GM19328 (cell line): Measurements from ENCODE around the gene UGP2.
"Not testable (repeated sequence)": the region's sequence is repeated elsewhere in the genome, so short reads cannot be mapped to it uniquely, and the experiment has no call there.

Source experiments
- ATAC-seq: cut with Tn5 transposase; IDR thresholded peaks from one replicate; pipeline ENCODE4 v1.9.1; 2021; ENCODE audit warnings: mild to moderate bottlenecking, moderate library complexity; ENCODE audit not compliant: unreplicated experiment

Gene UGP2

GRCh38 chr2:63837036-63837594, 4.6 kb upstream of the UGP2 start:
- ATAC-seq, result no peak

GRCh38 chr2:63840081-63840784, 1.5 kb upstream of the UGP2 start:
- peak; percentile 26 for ATAC-seq

- peak; percentile 93 for ATAC-seq
Measured at GRCh38 chr2:63840785-63841253, 877 bp upstream of the UGP2 start.

DNA sequence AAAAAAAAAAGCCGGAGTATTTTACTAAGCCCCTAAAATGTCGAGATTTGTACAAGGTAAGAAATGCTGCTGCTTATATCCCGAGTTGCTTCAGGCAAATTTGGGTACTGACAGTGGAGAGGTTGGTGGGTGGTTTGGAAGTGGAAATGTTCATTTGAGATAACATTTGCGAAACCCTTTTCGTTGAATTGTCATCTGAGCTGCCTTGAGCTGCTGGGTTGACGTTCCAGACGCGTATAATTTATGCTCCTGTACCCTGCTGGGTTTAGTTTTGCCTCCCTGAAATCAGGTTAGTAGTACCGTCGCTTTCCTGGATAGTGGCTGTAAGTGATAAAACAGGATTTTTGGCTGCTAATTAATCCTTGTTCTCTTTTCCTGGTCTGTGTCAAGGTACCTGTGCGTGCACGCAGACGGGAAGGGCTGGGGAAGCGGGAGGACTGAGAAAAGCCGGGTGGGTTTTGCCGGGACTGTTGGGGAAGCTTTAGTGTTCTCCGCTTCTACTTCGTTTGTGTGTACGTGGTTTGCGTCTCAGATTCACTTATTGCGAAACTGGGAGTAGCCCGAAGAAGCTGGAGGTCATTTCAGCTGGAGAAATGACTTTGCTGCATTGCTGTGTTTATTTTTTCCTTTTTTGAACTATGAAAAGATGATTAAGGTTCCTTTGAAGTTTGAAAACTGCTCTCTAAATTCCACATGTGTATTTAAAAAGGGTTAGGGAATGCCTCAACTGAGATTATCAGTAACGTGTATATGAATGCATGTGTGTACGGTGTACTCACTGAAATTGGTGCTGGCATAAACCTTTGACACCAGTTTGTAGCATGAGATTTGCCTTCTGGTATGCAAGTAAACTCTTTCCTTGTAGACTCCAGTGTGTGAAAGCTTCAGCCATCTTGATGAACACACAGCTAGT, 709 bp downstream of the UGP2 start:
- no peak for ATAC-seq

- ATAC-seq, result no peak
Measured at GRCh38 chr2:63843093-63843492, 1.4 kb downstream of the UGP2 start.

DNA sequence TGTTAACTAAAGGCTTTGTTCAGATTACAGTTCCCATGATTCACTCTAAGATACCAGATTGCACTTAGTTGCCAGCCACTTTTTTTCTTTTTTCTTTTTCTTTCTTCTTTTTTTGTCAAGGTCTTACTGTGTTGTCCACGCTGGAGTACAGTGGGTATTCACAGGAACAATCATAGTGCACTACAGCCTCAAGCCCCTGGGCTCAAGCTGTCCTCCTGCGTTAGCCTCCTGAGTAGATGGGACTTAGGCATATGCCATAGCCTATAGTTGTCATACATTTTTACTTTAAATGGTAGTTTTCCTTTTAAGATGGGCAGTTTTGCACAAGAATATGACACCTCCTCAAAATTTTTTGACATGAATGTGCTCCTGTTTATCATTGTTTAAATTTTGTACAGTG, 2.1 kb downstream of the UGP2 start:
- no peak for ATAC-seq

DNA sequence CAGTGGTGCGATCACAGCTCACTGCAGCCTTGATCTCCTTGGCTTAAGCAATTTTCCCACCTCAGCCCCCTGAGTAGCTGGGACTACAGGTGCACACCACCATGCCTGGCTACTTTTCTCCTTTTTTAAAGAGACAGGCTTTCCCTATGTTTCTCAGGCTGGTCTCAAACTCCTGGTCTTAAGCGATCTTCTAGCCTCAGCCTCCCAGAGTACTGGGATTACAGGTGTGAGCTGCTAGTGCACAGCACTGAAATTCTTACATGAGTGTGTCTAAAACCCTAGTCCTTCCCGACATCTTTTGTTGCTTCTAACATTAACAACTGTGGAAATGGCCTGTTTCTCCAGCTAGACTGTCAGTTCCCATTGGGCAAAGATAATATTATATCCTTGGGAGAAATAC, 2.9 kb downstream of the UGP2 start:
- ATAC-seq, result no peak

- no peak for ATAC-seq
Measured at GRCh38 chr2:63845866-63846265, 4.2 kb downstream of the UGP2 start.

- ATAC-seq, result no peak
Measured at GRCh38 chr2:63846487-63846886, 4.8 kb downstream of the UGP2 start.

- ATAC-seq, result not testable (repeated sequence)
Measured at GRCh38 chr2:63847571-63847970, 5.9 kb downstream of the UGP2 start.

GRCh38 chr2:63849381-63850203, 7.9 kb downstream of the UGP2 start:
- ATAC-seq, result no peak

GRCh38 chr2:63850204-63850571, 8.5 kb downstream of the UGP2 start:
- no peak for ATAC-seq

GRCh38 chr2:63850649-63851048, 9.0 kb downstream of the UGP2 start:
- ATAC-seq, result no peak

DNA sequence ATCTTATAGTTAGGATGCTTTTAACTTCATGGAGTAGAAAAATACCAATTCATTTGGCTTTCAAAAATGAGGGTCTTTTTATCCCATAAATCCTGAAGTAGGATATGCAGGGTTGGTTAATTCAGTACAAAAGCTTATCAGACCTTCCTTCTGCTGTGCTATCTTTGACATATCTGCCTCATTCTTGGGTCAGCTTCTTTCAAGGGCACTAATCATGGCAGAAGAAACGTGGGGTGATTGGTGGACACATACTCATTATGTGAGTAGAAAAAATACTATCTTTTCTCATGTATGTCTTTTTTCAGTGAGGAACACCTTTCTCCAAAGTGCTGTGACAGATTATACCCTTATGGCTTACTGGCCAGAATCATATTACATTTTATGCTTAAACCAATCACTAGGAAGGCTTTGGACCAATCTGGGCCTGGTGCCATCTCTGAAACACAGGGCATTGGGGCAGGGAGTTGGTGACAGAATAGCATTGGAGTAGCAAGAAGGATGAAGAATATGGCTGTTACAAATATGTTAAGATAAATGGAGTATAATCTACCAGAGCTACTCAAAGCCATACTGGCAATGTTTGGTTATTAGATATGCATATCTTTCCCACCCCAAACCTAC, 10.1 kb downstream of the UGP2 start:
- ATAC-seq, result no peak

GRCh38 chr2:63853527-63854310, 12.0 kb downstream of the UGP2 start:
- no peak for ATAC-seq

- no peak for ATAC-seq
Measured at GRCh38 chr2:63855418-63856302, 14.0 kb downstream of the UGP2 start.

DNA sequence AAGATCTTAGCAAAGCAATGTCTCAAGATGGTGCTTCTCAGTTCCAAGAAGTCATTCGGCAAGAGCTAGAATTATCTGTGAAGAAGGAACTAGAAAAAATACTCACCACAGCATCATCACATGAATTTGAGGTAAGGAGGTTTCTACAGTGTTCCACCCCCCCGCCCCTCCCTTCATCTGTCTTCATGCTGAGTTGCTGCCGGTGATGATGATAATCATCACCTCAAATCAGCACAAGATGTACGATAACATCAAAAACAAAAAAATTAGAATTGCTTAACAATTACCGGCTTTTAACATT, 14.6 kb downstream of the UGP2 start:
- ATAC-seq, result no peak

DNA sequence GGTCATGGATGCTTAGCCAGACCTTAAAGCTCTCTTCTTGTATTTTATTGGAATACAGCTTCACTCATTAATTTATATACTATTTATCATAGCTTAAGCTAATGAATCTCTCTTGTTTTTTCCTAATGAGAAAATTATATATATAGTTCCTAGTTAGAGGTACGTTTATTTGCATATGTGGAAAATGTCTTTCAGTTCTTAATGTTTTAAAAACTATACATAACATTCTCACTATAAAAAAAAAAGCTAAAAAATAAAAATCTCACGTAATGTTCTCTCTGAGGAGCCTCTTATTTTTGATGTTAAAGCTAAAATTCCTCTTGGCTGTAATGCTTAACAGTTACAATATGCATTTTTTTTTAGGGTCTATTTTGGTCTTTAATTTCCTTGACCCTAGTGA, 16.6 kb downstream of the UGP2 start:
- no peak for ATAC-seq

DNA sequence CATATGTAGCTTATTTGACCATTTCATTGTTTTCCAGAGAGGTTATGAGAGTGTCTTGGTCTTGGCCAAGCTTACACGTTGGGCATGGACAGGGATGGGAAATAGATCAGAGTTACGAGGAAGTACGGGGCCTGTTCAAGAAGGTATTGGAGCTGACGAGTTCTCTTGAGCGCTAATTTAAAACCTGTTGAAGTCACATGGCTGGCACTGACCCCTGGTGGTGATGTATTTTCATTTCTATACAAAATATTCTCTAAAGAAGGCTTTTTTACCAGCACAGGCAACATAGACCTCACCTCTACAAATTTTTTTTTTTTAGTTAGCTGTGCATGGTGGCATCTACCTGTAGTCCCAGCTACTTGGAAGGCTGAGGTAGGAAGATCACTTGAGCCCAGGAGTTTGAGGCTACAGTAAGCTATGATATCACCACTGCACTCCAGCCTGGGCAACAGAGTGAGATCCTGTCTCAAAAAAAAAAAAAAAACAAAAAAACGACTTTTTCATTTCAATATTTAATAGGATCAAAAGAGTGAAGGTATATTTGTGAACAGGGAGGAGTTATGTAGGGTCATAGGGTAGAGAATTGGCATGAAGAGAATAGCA, 19.6 kb downstream of the UGP2 start:
- no peak for ATAC-seq
